ENCODE measurements around the gene SLAMF9. TPM values are rescaled to one million over a fixed set of nuclear protein-coding genes. Genes with fewer than 3 reads are reported as not detected.

The SLAMF9 gene
- total and polyA plus RNA-seq, 4 donors, result 0.25 to 0.68 (median 0.64) TPM; not detected in 1

DNA sequence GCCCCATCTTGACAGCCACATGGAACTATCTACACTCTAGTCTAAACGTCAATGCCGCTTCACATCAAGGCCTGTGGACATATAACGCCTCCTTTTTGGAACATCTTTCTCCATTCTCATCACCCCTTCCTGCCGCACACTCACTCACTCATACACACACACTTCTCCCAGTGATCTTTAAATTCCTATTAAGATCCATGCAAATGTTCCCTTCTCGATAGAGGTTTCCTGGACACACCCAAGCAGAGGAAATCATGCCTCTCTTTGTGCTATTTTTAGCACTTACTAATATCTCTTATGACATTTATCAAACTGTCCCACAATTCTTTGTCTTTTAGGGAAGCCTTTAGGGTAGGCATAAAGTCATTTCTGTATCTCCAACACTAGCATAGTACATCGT, 28.2 kb upstream of the SLAMF9 start:
- H3K9me3 ChIP-seq (ENCODE audit: control insufficient read depth in 4 of 4, low read length in 3 of 4), result no peaks in the 10 kb centered on the region
- no peaks in the 10 kb centered on the region for H3K36me3 ChIP-seq (ENCODE audit: control insufficient read depth in 4 of 4, insufficient read depth in 3 of 4, low read depth in 1 of 4, low read length in 3 of 4)
- H3K27ac ChIP-seq (ENCODE audit: low read depth in 1 of 2, low read length in 2 of 2), result no peak overlapping the region
- 71% methylated on average over 6 of the region's 6 CpGs for WGBS
- H3K4me1 ChIP-seq (ENCODE audit: control insufficient read depth in 4 of 4, insufficient read depth in 4 of 4, low read length in 3 of 4), result peaks cover 0 to 3% (median 0%) of the 10 kb centered on the region in 4 donors
- H3K4me3 ChIP-seq (ENCODE audit: low read depth in 1 of 3, low read length in 3 of 3), result no peak overlapping the region
- DNase-seq (ENCODE audit: low spot score), result no peak
- TF ChIP-seq FOXA1 (IDR thresholded peaks at IDR 0.05) (no peak), JUND (IDR thresholded peaks at IDR 0.05) (no peak), RXRA (IDR thresholded peaks at IDR 0.05) (no peak), YY1 (IDR thresholded peaks at IDR 0.05) (no peak), TAF1 (conservative IDR thresholded peaks at IDR 0.05) (no peak), RAD21 (IDR thresholded peaks at IDR 0.05) (no peak), FOXA2 (IDR thresholded peaks at IDR 0.05) (no peak), GABPA (IDR thresholded peaks at IDR 0.05 in 1 of 2, conservative IDR thresholded peaks at IDR 0.05 in 1 of 2) (no peak), HNF4G (IDR thresholded peaks at IDR 0.05) (no peak)
- TF ChIP-seq, protein P1, sequence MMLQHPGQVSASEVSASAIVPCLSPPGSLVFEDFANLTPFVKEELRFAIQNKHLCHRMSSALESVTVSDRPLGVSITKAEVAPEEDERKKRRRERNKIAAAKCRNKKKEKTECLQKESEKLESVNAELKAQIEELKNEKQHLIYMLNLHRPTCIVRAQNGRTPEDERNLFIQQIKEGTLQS (IDR thresholded peaks at IDR 0.05), result no peak
- no peaks in the 10 kb centered on the region for H3K27me3 ChIP-seq (ENCODE audit: control insufficient read depth in 4 of 4, insufficient read depth in 4 of 4, low read length in 3 of 4)
- no peak overlapping the region for H3K9ac ChIP-seq (ENCODE audit: low read depth in 1 of 2, low read length in 2 of 2)

DNA sequence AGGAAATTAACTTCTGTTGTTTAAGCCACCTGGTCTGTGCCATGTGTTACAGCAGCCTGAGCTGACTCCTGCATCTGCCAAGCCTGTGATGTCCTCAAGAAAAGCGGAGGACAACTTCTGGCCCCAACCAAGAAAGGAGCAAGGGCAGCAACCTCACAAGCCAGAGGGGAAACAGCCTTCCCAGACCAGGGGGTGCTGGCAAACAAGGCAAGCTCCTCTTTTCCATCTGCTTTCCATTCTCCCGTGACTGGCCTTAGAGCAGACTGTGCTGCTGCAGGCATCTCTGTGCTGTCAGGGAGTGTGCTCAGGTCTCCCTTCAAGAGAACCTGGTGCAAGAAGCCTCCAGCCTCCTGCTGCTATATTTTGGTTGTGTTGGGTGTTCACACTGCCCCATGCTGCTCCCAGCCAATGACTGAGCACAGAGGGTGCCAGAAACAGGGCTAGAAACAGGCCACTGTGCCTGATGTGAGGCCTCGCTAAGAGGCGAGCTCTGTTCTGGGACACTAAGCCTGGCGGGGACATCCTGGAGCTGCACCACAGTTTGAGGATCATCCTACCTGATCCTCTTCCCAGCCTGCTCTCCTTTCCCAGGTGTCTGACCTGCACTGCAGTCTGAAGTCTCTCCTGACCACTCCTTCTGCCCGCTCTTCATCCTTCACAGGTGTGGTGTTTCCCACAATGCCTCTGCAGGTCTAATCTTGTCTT, 27.5 kb upstream of the SLAMF9 start:
- Histone ChIP-seq H3K27me3 (ENCODE audit: control insufficient read depth in 4 of 4, insufficient read depth in 4 of 4, low read length in 3 of 4) (no peaks in the 10 kb centered on the region), H3K36me3 (ENCODE audit: control insufficient read depth in 4 of 4, insufficient read depth in 3 of 4, low read depth in 1 of 4, low read length in 3 of 4) (no peaks in the 10 kb centered on the region), H3K9ac (ENCODE audit: low read depth in 1 of 2, low read length in 2 of 2) (no peak overlapping the region), H3K4me1 (ENCODE audit: control insufficient read depth in 4 of 4, insufficient read depth in 4 of 4, low read length in 3 of 4) (peaks cover 0 to 3% (median 0%) of the 10 kb centered on the region in 4 donors), H3K27ac (ENCODE audit: low read depth in 1 of 2, low read length in 2 of 2) (no peak overlapping the region), H3K9me3 (ENCODE audit: control insufficient read depth in 4 of 4, low read length in 3 of 4) (no peaks in the 10 kb centered on the region), H3K4me3 (ENCODE audit: low read depth in 1 of 3, low read length in 3 of 3) (no peak overlapping the region)
- DNase-seq (ENCODE audit: low spot score), result no peak
- TF ChIP-seq, protein P2, sequence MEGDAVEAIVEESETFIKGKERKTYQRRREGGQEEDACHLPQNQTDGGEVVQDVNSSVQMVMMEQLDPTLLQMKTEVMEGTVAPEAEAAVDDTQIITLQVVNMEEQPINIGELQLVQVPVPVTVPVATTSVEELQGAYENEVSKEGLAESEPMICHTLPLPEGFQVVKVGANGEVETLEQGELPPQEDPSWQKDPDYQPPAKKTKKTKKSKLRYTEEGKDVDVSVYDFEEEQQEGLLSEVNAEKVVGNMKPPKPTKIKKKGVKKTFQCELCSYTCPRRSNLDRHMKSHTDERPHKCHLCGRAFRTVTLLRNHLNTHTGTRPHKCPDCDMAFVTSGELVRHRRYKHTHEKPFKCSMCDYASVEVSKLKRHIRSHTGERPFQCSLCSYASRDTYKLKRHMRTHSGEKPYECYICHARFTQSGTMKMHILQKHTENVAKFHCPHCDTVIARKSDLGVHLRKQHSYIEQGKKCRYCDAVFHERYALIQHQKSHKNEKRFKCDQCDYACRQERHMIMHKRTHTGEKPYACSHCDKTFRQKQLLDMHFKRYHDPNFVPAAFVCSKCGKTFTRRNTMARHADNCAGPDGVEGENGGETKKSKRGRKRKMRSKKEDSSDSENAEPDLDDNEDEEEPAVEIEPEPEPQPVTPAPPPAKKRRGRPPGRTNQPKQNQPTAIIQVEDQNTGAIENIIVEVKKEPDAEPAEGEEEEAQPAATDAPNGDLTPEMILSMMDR (IDR thresholded peaks at IDR 0.05; ENCODE audit: low read depth, low read length, missing input control), result no peak
- TF ChIP-seq SP1 (IDR thresholded peaks at IDR 0.05) (no peak), TAF1 (conservative IDR thresholded peaks at IDR 0.05) (no peak), HNF4A (conservative IDR thresholded peaks at IDR 0.05) (no peak), YY1 (IDR thresholded peaks at IDR 0.05) (no peak), MAX (IDR thresholded peaks at IDR 0.05) (no peak), EGR1 (IDR thresholded peaks at IDR 0.05; ENCODE audit: low read depth in 2 of 2) (no peak), FOXA1 (IDR thresholded peaks at IDR 0.05) (no peak), NR2F2 (IDR thresholded peaks at IDR 0.05) (no peak), ZBTB33 (IDR thresholded peaks at IDR 0.05) (no peak), RXRA (IDR thresholded peaks at IDR 0.05) (no peak), HNF4G (IDR thresholded peaks at IDR 0.05) (no peak), JUND (IDR thresholded peaks at IDR 0.05) (no peak)
- TF ChIP-seq, protein P3, sequence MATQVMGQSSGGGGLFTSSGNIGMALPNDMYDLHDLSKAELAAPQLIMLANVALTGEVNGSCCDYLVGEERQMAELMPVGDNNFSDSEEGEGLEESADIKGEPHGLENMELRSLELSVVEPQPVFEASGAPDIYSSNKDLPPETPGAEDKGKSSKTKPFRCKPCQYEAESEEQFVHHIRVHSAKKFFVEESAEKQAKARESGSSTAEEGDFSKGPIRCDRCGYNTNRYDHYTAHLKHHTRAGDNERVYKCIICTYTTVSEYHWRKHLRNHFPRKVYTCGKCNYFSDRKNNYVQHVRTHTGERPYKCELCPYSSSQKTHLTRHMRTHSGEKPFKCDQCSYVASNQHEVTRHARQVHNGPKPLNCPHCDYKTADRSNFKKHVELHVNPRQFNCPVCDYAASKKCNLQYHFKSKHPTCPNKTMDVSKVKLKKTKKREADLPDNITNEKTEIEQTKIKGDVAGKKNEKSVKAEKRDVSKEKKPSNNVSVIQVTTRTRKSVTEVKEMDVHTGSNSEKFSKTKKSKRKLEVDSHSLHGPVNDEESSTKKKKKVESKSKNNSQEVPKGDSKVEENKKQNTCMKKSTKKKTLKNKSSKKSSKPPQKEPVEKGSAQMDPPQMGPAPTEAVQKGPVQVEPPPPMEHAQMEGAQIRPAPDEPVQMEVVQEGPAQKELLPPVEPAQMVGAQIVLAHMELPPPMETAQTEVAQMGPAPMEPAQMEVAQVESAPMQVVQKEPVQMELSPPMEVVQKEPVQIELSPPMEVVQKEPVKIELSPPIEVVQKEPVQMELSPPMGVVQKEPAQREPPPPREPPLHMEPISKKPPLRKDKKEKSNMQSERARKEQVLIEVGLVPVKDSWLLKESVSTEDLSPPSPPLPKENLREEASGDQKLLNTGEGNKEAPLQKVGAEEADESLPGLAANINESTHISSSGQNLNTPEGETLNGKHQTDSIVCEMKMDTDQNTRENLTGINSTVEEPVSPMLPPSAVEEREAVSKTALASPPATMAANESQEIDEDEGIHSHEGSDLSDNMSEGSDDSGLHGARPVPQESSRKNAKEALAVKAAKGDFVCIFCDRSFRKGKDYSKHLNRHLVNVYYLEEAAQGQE (IDR thresholded peaks at IDR 0.05), result no peak
- TF ChIP-seq, protein P1 (IDR thresholded peaks at IDR 0.05), result no peak
- 98% methylated on average over 6 of the region's 6 CpGs for WGBS

Measured in liver (tissue), 9 donors.